Mesenchymal stem cell (in vitro differentiated cells and primary cell): ENCODE measurements around the gene APOL1.
"Not testable (repeated sequence)": the region's sequence is repeated elsewhere in the genome, so short reads cannot be mapped to it uniquely, and the experiment has no call there.

Experiments
- DNase-seq: peaks from one replicate; pipeline ENCODE4 v3.0.0-alpha.2; 2013
- H2AFZ ChIP-seq: one replicate; pipeline ENCODE4 v1.6.1; 2013; ENCODE audit warnings: low read depth, mild to moderate bottlenecking, control low read depth, inconsistent platforms, low read length, moderate library complexity
- H2AK5ac ChIP-seq: 2 replicates; pipeline ENCODE4 v1.6.1; 2013; ENCODE audit warnings: low read length, moderate library complexity, mild to moderate bottlenecking, inconsistent platforms; ENCODE audit not compliant: severe bottlenecking
- H2BK120ac ChIP-seq: one replicate; pipeline ENCODE4 v1.6.1; 2013; ENCODE audit warnings: low read depth, mild to moderate bottlenecking, inconsistent platforms, low read length, moderate library complexity
- H2BK12ac ChIP-seq, 2 experiments: one replicate each; pipeline ENCODE4 v1.6.1; 2013; ENCODE audit warnings: inconsistent platforms in 2 of 2, low read length in 2 of 2, mild to moderate bottlenecking in 2 of 2, moderate library complexity in 2 of 2, control low read depth in 1 of 2
- H2BK15ac ChIP-seq: one replicate; pipeline ENCODE4 v1.6.1; 2013; ENCODE audit warnings: mild to moderate bottlenecking, low read depth, inconsistent platforms; ENCODE audit not compliant: poor library complexity, severe bottlenecking
- H2BK5ac ChIP-seq: 2 replicates; pipeline ENCODE4 v1.6.1; 2013; ENCODE audit warnings: low read depth, mild to moderate bottlenecking, low read length, control low read depth, inconsistent platforms; ENCODE audit not compliant: poor library complexity, severe bottlenecking
- H3K14ac ChIP-seq, 2 experiments: one replicate each; pipeline ENCODE4 v1.6.1; 2013; ENCODE audit warnings: inconsistent platforms in 2 of 2, low read length in 2 of 2, control low read depth in 1 of 2, mild to moderate bottlenecking in 1 of 2, moderate library complexity in 1 of 2
- H3K18ac ChIP-seq, 2 experiments: one replicate each; pipeline ENCODE4 v1.6.1; 2013; ENCODE audit warnings: inconsistent platforms in 2 of 2, low read length in 2 of 2, control low read depth in 1 of 2, low read depth in 1 of 2, mild to moderate bottlenecking in 1 of 2
- H3K23ac ChIP-seq, 2 experiments: one replicate each; pipeline ENCODE4 v1.6.1; 2013; ENCODE audit warnings: inconsistent platforms in 2 of 2, low read length in 2 of 2, mild to moderate bottlenecking in 2 of 2, moderate library complexity in 2 of 2, control low read depth in 1 of 2
- H3K27ac ChIP-seq: 2 replicates; pipeline ENCODE4 v1.5.1; 2013; ENCODE audit warnings: mild to moderate bottlenecking, moderate library complexity, low read length, control low read depth, inconsistent platforms; ENCODE audit not compliant: poor library complexity, severe bottlenecking
- H3K27me3 ChIP-seq, 2 experiments: 2 replicates each; pipeline versions ENCODE4 v1.6.1 to v1.7.0; 2013; ENCODE audit warnings: low read length in 2 of 2, mild to moderate bottlenecking in 2 of 2, moderate library complexity in 2 of 2, control low read depth in 1 of 2, inconsistent platforms in 1 of 2; ENCODE audit not compliant: control insufficient read depth in 1 of 2, insufficient read depth in 1 of 2
- H3K36me3 ChIP-seq, 2 experiments: 2 replicates each; pipeline versions ENCODE4 v1.6.1 to v1.7.0; 2013; ENCODE audit warnings: low read length in 2 of 2, control low read depth in 1 of 2, inconsistent platforms in 1 of 2, low read depth in 1 of 2, mild to moderate bottlenecking in 1 of 2; ENCODE audit not compliant: insufficient read depth in 2 of 2, control insufficient read depth in 1 of 2
- H3K4ac ChIP-seq, 2 experiments: one replicate each; pipeline ENCODE4 v1.6.1; 2013; ENCODE audit warnings: inconsistent platforms in 2 of 2, low read length in 2 of 2, mild to moderate bottlenecking in 2 of 2, moderate library complexity in 2 of 2, control low read depth in 1 of 2, low read depth in 1 of 2
- H3K4me1 ChIP-seq: 2 replicates; pipeline ENCODE4 v1.6.1; 2013; ENCODE audit warnings: low read depth, low read length, control low read depth; ENCODE audit not compliant: control insufficient read depth, insufficient read depth
- H3K4me2 ChIP-seq: 2 replicates; pipeline ENCODE4 v1.6.1; 2013; ENCODE audit warnings: low read length, mild to moderate bottlenecking, inconsistent platforms; ENCODE audit not compliant: poor library complexity, severe bottlenecking
- H3K4me3 ChIP-seq, 2 experiments: 2 replicates each; pipeline versions ENCODE4 v1.5.1 to v1.7.0; 2013; ENCODE audit warnings: low read length in 2 of 2, mild to moderate bottlenecking in 2 of 2, control low read depth in 1 of 2, low read depth in 1 of 2; ENCODE audit not compliant: insufficient read depth in 1 of 2
- H3K79me1 ChIP-seq: replicated peaks from 2 replicates; pipeline ENCODE4 v1.6.1; 2013; ENCODE audit warnings: mild to moderate bottlenecking, control low read depth, low read length, inconsistent platforms; ENCODE audit not compliant: poor library complexity, severe bottlenecking
- H3K9ac ChIP-seq: 2 replicates; pipeline ENCODE4 v1.7.0; 2013; ENCODE audit warnings: mild to moderate bottlenecking, low read length, moderate library complexity
- H3K9me3 ChIP-seq: 2 replicates; pipeline ENCODE4 v1.7.0; 2013; ENCODE audit warnings: mild to moderate bottlenecking, low read length; ENCODE audit not compliant: control insufficient read depth
- H4K8ac ChIP-seq: one replicate; pipeline ENCODE4 v1.6.1; 2013; ENCODE audit warnings: inconsistent platforms, mild to moderate bottlenecking, low read length, moderate library complexity
- H4K91ac ChIP-seq: one replicate; pipeline ENCODE4 v1.6.1; 2013; ENCODE audit warnings: mild to moderate bottlenecking, low read length, inconsistent platforms
- WGBS: methylation state at CpG from one replicate; pipeline ENCODE4 v1.1.7; 2013; ENCODE audit warnings: mixed read lengths; 5-methylcytosine and 5-hydroxymethylcytosine counted together

APOL1 gene

GRCh38 chr22:36263216-36263673, 10.3 kb downstream of the APOL1 start:
- H4K91ac ChIP-seq, H3K4ac ChIP-seq, H2AK5ac ChIP-seq, H3K9ac ChIP-seq, H3K27me3 ChIP-seq, H3K14ac ChIP-seq, H2BK5ac ChIP-seq, H4K8ac ChIP-seq, H2BK120ac ChIP-seq, H3K79me1 ChIP-seq, DNase-seq, H3K4me3 ChIP-seq, H3K27ac ChIP-seq, H3K4me2 ChIP-seq, H2BK15ac ChIP-seq, H3K23ac ChIP-seq, H2BK12ac ChIP-seq, H3K18ac ChIP-seq, H3K9me3 ChIP-seq, H2AFZ ChIP-seq: not testable (repeated sequence)
- Histone ChIP-seq H3K36me3 (peaks cover 31 to 51% of the 10 kb centered on the region in 2 experiments), H3K4me1 (peaks cover 12% of the 10 kb centered on the region)
- WGBS: 64% methylated on average over 4 of the region's 5 CpGs

DNA sequence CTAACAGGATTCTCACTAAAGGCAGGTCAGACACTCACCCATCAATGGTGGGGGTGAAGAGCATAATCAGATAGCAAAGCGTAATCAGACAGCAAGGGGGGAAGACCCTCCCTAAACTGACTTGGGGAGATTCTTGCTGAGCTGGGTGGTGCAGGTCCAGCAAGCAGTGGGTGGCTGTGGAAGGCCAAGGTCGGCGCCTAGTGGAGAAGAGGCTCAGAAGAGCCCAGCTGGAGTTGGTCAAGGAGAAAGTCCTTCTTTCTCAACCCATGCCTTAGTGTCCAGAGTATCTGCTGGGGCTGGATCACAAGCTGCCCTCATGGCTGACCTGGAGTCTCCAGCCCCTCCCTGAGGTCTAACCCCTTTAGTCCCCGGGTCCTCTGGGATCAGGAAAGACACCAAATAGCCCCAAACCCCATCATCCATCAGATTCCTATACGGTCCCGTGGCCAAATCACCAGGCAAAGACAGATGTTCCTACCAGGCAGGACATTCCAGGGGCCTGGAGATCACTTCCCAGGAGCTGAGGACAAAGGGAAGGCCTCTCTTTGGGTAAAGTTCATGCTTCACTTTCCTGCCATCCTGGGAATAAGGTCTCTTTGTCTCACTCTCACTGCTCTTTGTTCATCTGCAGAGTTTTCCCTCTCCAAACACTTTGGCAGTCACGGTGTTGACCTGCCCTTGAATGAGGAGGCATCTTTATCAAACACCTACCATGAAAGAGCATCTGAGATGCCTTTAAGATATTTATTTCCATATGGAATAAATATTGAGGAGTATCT, 11.1 kb downstream of the APOL1 start:
- not testable (repeated sequence) for H2AFZ ChIP-seq, H3K79me1 ChIP-seq, H2BK120ac ChIP-seq, H3K27me3 ChIP-seq, H3K23ac ChIP-seq, H3K9ac ChIP-seq, H3K4ac ChIP-seq, H3K14ac ChIP-seq, H3K4me1 ChIP-seq, H3K18ac ChIP-seq, H3K4me2 ChIP-seq, H3K27ac ChIP-seq, H2AK5ac ChIP-seq, H2BK12ac ChIP-seq, H4K91ac ChIP-seq, H3K9me3 ChIP-seq, H2BK15ac ChIP-seq, DNase-seq, H2BK5ac ChIP-seq, H3K4me3 ChIP-seq, H4K8ac ChIP-seq
- 93% methylated on average over 6 of the region's 7 CpGs for WGBS
- H3K36me3 ChIP-seq: peaks cover 35 to 45% of the 10 kb centered on the region in 2 experiments

DNA sequence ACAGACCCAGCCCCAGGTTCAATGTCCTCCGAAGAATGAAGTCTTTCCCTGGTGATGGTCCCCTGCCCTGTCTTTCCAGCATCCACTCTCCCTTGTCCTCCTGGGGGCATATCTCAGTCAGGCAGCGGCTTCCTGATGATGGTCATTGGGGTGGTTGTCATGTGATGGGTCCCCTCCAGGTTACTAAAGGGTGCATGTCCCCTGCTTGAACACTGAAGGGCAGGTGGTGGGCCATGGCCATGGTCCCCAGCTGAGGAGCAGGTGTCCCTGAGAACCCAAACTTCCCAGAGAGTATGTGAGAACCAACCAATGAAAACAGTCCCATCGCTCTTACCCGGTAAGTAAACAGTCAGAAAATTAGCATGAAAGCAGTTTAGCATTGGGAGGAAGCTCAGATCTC, 14.1 kb downstream of the APOL1 start:
- H3K23ac ChIP-seq: no peak overlapping the region

GRCh38 chr22:36267896-36268485, 15.1 kb downstream of the APOL1 start:
- DNase-seq: no peak

More for the DNA sequence above, 14.1 kb downstream of the APOL1 start:
- Histone ChIP-seq H2AK5ac (no peak overlapping the region), H3K79me1 (no peaks in the 10 kb centered on the region), H2BK120ac (no peak overlapping the region), H3K4ac (no peak overlapping the region), H3K27me3 (no peaks in the 10 kb centered on the region), H2BK12ac (no peak overlapping the region), H3K4me3 (no peak overlapping the region), H3K4me1 (no peaks in the 10 kb centered on the region), H3K14ac (no peak overlapping the region), H3K27ac (no peak overlapping the region), H3K18ac (no peak overlapping the region), H2BK5ac (no peak overlapping the region), H2BK15ac (no peak overlapping the region), H3K9ac (no peak overlapping the region), H3K4me2 (no peak overlapping the region), H2AFZ (no peak overlapping the region), H4K8ac (no peak overlapping the region), H4K91ac (no peak overlapping the region), H3K36me3 (peaks cover 32 to 35% of the 10 kb centered on the region in 2 experiments), H3K9me3 (no peaks in the 10 kb centered on the region)
- 96% methylated on average over 3 of the region's 4 CpGs for WGBS
- no peak for DNase-seq

More at GRCh38 chr22:36267896-36268485, 15.1 kb downstream of the APOL1 start:
- H3K4ac ChIP-seq: no peak overlapping the region
- WGBS: 94% methylated on average over 8 of the region's 11 CpGs
- H2BK12ac ChIP-seq: no peak overlapping the region
- H2AFZ ChIP-seq: no peak overlapping the region
- H3K9me3 ChIP-seq: no peaks in the 10 kb centered on the region
- no peak overlapping the region for H2AK5ac ChIP-seq
- no peak overlapping the region for H4K8ac ChIP-seq
- no peak overlapping the region for H3K4me2 ChIP-seq
- H3K23ac ChIP-seq: no peak overlapping the region
- H4K91ac ChIP-seq: no peak overlapping the region
- no peaks in the 10 kb centered on the region for H3K27me3 ChIP-seq
- H3K36me3 ChIP-seq: peaks cover 23 to 30% of the 10 kb centered on the region in 2 experiments
- H2BK120ac ChIP-seq: no peak overlapping the region
- H2BK5ac ChIP-seq: no peak overlapping the region
- H3K14ac ChIP-seq: no peak overlapping the region
- H3K79me1 ChIP-seq: no peaks in the 10 kb centered on the region
- H3K4me3 ChIP-seq: no peak overlapping the region
- H3K27ac ChIP-seq: no peak overlapping the region
- H2BK15ac ChIP-seq: no peak overlapping the region
- H3K9ac ChIP-seq: no peak overlapping the region
- no peaks in the 10 kb centered on the region for H3K4me1 ChIP-seq
- H3K18ac ChIP-seq: no peak overlapping the region
